NOMO-1 treated with dmso at 0.1 percent for 144 hours (cell line): ENCODE data around the gene PCDH9.
A peak's percentile ranks its signal among the peaks of the same experiment; 100 is the strongest.
"Not testable (repeated sequence)": the region's sequence is repeated elsewhere in the genome, so short reads cannot be mapped to it uniquely, and the experiment has no call there.

Source experiments
- DNase-seq: peaks from one replicate; lab custom pipeline; 2025; ENCODE audit not compliant: unreplicated experiment; lab: John Stamatoyannopoulos, UW

The PCDH9 gene

DNA sequence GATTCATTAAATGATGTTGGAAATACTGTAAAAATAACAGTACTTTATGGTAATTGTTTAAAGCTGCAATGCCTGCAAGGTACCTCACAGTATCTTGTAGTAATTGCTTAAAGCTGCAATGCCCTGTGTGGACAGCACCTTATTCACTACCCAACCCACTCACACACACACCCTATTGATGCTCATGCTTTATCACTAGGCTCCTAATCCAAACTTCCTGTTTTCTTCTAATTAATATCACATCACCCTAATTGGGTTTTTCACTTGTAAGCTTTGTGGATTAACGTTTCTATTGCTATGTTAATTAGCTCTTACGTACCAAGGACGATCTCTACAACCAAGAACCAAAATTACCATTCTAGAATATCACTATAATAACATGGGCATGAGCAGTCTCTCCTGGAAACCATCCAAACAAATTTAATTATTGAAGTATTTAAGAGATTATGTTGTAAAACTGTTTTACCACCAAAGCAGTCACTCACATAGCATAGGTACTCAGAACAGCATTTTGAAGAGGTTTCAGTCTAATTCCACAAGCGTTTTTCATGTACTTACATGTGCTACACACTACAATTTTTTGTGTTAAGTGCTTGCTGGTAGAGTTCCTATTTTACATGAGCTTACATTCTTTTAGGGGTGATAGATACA, 303.8 kb downstream of the PCDH9 start:
- no peak for DNase-seq

DNA sequence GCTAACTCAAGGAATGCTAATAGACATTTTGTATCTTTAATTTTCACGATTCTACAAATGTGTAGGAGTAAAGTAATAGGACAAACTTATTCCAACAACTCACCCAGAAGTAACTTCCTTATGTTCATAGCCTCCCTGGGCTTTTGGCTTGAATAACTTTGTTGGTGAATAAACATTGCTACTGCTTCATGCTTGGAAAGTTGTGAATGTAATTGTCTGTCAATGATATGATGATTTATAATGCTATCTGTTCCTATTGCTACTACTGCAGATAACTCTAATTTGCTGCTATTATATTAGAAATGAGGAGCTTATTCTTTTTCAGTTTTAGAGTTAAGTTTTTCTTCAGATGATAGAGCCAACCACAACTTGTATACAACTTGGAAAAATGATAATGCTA, 307.7 kb downstream of the PCDH9 start:
- no peak for DNase-seq

DNA sequence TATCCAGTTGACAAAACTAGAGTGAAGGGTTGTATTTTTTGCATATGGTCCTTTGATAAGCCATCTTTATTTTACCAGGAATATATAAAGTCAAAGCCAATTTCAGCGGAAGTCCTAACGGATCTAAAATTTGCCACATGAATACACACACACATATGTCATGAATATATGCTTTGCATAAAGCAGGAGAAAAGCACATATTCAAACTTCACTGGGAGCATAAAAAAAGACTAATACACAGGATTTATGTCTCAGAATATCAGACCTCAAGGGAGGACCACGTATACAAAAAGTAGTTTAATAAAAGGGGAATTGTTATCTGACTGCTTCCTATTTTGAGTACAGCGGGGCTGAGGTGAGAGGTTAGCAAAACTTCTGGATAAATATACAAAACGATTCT, 308.7 kb downstream of the PCDH9 start:
- no peak for DNase-seq

DNA sequence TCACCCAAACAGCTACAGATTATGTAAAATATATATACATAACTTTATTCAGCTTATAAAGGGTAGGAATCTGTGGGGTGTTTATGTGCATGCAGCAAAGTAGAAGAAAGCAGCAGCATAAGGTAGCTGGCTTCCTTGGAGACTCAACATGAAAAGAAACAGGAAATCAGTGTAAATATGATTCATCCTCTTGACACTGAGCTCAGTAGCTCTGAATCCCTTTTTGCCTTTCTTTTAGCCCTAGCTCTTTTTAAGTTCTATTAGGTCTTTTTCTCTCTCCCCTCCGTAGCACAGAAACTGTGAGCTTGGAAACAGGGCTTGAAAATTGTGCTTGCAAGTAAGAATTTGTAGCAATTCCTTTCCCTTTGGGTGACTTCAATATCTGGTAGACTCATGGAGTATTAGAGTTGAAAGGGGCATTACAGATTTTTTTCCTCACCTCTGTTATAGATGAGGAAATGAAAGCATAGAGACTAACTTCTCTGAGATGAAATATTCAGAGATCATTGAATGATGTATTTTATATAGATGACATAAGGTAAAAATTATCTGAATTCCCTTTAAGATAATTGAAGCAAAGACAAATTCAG, 314.4 kb downstream of the PCDH9 start:
- no peak for DNase-seq

DNA sequence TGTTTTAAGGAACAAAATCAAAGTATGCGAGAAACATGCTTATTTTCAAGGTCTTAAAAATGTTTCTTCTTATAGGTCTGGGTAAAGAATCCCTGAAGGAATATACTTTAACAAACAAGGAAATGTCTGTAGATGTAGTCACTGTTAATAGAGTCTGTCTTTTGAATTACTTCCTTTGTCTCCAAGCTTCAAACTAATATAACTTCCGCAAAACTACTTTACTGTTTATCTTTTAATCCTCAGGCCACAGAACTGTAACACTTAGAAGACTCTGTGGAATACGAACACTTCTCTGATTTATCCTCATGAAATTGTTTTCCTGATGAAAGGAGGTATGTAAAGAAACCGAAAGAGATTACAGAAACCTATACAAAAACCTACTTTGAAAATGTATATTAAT, 316.0 kb downstream of the PCDH9 start:
- DNase-seq = no peak

DNA sequence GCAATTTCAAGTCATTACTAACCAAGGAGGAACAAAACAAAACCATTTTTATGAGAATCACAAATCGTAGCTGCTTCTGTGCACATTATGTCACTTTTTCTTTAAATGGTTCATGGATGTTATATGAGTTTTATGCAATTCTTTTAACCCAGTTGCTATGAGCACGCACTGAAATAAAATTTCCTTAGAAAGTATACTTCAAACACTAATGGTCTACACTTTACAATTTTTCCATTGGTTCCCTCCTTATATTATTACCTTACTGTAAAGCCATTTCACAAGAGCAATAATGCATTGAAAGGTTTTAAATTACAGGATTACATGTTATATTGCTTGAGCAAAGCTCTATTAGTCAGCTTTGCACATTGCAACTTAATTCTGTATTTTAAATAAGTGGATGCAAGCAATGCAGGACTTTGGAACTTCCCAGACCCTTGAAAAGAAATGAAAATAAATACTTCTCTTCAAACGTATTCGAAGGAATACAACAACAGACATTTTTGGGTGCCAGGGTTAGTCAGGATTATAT, 318.7 kb downstream of the PCDH9 start:
- DNase-seq = no peak

DNA sequence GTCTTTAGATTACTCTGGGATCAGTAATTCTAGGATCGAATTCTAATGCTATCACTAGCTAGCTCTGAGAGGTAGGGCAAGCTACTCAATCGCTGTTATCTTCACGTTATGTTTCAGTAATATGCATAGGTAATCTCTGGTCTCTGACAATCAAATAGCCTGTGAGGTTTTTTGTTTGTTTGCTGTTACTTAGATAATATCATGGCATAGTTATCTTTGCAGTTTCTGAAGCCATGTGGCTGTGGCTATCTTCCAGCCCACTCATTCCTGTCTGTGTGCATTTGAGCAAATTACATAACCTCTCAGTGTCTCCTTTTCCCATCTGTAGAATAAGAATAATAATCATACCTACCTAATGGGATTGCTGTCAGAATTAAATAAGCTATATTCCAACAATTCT, 330.2 kb downstream of the PCDH9 start:
- DNase-seq = no peak

DNA sequence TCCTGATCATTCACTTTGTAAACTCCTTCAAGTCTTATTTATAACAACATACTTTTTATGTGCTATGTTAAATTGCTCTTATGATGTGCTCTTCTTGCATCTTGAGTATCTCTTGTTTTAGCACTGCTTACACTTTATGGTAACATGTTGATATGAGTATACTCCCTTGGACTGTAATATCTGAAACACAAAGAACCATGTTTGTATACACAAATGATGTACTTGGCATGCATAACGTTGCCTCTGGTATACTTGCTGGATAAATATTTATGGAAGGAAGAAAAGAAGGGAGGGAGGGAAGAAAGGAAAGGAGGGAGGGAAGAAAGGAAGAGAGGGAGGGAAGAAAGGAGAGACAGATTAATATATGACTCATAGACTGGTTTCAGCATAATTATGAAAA, 333.2 kb downstream of the PCDH9 start:
- no peak for DNase-seq

DNA sequence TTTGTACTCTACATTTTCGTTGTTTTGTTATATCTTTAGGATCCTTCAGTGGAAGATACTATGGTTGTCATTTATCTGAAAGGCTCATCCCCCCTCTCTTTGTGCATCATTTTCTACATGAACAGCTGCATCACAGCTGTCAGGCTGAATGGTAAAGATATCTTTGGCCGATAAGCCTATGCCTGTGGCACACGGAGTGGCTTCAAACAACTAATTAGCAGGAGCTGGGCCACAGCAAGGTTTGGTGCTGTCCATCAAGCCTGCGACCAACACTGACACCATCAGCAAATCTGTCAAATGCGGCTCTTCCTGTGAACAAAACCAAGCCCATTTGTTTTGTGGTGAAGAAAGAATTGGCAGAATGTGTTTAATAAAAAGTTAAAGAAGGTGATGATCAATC, 334.4 kb downstream of the PCDH9 start:
- DNase-seq = no peak

DNA sequence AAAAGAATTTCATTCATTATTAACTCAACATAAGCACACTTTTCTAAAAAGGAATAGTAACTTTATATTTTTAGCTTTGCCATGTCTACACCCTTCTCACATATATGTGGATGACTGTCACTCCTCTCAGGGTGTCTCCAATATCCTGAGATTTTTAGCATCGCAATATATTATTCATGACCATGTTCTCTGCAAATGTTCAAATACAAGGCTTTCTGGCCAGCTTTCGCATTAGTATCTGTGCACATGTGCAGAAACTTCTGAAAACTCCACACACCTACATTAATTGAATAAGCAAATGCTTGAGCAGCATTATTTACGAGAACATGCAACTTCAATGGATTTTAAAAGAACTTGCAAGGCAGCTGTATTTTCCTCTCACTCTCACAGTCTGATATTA, 334.8 kb downstream of the PCDH9 start:
- no peak for DNase-seq

DNA sequence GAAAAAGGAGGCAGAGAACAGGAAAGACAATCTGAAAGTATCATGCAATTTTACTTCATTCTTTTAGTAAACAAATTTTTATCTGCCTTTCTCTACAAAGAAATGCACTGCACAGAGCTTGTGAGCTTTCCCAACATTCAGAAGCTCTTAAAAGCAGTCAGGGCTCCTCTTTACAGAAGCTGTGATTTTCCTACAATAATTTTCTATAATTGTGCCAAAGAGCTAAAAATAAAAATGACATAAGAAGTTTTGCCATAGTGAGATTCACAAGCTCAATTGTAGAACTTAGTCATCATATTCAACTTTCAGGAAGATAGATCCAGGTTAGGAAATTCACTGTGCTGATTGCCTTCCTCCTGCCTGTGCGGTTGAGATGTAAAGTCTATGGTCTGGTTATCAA, 341.4 kb downstream of the PCDH9 start:
- no peak for DNase-seq

DNA sequence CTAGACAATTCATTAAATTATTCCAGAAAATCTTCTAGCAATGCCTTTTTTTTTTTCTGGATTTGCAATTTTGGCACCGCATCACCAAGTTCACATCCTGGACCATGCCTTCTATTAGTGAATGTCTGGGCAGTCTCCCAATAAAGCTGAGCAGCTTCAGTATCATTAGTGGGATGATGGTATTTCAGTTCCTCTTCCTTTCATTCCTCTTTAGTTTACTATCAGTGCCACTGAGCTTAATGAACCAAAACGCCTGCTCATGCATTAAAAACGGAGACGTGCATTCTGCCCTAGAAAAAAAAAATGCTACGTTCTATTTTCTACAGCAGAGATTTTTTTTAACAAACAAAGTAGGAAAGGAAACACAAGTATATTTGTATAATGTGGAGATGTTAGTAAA, 343.0 kb downstream of the PCDH9 start:
- no peak for DNase-seq

DNA sequence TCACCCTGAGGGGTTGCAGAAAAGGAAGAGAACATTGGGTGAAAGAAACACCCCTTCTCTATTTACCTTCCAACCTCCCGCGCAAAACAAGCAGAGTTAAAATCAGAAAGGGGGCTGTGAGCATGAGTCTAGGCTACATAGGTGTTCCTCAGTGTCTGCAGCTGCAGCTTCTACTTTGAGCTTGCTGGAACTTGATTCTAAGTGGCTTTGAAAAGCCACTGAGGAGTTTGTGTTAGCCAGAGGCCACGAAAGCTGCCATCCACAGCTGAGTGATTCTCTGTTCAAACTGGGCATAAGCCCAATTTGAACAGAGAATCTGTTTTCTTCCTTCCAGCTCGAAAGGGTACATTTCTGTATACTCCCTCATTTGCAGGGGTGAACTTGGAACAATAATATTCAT, 343.9 kb downstream of the PCDH9 start:
- DNase-seq = no peak

DNA sequence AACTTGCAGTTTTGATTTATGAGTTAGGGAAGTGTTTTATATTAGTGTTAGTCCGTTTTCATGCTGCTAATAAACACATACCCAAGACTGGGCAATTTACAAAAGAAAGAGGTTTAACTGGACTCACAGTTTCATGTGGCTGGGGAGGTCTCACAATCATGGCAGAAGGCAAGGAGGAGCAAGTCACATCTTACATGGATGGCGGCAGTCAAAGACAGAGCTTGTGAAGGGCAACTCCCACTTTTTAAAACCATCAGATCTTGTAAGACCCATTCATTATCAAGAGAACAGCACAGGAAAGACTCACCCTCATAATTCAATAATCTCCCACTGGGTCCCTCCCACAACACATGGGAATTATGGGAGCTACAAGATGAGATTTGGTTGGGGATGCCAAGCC, 349.0 kb downstream of the PCDH9 start:
- DNase-seq = not testable (repeated sequence)

DNA sequence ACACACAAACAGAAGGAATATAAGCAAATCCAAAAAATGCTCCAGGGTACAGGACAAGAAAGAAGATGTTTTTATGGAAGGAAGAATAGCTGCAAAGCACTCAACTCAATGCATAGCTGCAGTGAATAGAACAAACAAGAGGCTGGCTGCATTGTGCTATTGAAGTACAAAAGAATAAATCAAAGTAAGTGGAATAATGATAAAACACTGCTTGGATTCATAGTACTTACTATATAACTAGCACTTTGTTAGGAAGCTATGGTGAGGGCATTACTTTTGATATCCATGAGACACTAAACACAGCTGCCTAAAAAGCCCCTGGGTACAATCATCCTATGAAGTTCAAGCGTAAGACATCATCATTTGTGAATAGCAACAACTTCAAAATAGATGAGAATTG, 350.1 kb downstream of the PCDH9 start:
- DNase-seq = no peak

DNA sequence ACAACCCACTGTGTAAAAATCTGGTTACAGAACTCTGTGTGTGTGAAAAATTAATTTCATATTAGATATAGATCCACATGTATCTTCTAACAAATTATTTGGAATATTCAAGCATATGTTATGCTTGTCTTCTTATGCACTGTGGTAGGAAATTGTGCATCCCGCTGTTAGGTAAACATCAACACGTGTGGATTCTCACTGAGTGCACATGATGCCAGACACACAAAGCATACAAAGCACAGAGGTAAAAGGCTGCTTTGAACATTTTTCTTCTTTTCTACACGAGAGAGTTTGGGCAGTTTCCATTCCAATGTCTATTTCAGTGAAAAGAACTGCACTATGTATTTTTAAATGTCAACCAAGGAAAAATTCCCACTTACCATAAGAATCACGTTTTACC, 354.9 kb downstream of the PCDH9 start:
- DNase-seq = no peak

DNA sequence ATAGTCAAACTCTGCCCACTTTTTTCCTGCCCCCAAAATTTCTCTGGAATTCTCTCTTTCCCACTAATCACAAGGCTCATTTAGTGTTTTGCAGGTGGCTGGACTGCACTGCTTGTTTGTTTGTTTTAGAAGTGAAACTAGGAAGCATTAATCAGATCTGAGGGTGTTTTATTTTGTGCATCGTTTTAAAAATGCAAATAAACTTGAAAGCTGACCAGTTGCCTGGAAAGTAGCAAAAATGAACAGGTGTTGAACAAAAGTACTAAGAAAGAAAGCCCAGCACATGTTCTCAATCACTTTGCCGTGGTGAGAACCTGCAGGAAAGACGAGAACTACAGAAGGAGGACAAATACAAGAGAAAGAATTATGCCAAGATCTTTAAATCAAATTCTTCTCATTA, 365.5 kb downstream of the PCDH9 start:
- no peak for DNase-seq

DNA sequence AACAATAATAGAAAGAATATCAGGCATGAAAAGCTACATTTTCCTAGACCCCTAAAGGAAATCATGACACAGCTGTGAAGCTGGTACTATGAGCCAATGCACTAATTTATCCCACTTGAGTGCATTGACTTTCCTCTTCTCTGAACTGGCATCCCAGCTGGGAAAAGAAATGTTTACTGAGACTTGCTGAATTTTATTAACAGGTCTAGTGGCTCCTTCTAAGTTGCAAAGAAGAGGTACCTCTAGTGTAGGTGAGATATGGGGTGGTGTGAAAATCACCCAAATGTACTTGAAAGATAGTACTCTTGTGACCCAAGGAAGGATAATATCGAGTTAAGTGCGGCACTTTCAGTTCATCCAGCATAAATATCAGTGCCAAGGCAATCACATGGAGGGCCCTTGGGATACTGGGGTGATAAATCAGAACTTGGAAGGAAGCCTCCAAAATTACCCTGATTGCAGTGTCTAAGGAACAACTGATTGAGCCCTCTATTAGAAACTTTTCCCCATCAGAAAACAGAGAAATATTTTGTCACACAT, 369.2 kb downstream of the PCDH9 start:
- no peak for DNase-seq

DNA sequence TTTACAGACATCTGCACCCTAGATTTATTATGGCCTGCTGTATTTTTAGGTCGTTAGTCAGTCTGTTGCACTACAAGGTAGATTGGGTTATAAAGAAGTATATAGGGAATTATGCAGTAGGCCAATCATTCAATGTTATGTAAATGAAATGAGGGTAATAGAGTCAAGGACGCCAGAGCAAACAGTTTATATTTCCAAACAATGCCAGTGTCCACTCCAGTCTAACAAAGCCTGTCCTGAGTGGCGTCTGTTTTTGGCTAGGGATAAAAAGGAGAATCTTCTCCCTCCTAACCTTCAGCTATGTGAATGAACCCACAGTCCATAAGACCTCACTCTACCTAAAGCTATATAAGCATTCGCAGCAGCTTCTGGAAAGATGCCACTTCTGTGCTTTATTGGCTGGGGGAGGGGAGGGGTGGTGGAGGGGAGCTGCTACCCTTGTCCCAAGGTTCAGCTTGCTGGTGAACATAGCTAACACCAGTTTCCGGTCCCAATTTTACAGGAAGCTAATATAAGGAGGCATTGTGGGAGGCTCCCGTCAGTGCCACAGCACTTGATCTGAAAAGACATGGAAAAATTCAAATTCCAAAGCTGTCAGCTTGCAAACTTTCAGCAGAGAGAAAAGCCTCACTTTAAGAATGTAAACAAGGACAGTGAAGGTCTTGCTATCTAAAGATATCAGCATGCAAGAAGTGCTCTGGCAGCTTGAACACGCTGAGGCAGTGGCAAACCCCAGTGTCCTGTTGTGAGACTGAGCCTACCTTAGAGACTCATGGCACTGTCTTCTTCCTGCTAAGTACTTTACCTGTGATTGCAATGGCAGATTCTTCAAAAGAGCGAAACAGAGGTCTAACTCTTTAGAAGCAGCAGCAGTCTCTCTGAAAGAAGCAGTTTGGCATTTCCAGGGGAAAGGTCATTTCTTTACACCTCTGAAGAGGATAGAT, 369.9 kb downstream of the PCDH9 start:
- no peak for DNase-seq

DNA sequence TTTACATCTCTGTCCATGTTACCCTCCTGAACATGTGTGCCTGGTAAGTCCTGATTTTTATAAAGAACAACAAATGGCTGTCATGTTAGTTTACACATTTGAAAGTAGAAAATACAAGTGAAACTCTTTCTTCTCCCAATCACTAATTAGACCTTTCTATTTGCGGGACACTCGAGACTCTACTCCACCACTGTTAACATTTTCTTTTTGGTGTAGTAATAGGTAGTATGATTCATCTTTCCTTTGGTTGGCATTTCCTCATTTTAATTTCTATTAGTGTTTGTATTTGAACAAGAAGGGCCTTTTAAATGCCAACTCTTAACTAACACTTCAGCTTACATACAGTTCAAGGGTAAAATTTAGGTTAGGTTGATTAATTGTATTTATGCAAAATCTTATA, 371.1 kb downstream of the PCDH9 start:
- DNase-seq = peak; percentile 57

DNA sequence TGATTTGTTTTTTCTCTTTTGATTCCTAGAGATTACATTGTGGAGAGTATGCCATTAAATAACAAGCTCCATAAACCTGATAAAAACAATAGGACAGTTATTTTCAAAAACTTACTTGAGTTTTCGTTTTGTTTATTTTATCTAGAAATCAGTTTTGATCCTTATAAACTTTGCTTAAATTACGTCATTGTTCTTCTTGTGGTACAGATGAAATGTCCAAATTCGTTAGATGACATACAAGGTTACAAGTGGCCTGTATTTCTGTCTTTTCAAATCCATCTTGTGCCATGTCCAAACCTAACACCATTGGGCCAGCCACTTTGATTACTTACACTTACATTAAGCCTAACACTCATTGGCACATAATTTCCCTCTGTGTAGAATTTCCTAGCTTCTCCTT, 372.0 kb downstream of the PCDH9 start:
- DNase-seq = no peak

DNA sequence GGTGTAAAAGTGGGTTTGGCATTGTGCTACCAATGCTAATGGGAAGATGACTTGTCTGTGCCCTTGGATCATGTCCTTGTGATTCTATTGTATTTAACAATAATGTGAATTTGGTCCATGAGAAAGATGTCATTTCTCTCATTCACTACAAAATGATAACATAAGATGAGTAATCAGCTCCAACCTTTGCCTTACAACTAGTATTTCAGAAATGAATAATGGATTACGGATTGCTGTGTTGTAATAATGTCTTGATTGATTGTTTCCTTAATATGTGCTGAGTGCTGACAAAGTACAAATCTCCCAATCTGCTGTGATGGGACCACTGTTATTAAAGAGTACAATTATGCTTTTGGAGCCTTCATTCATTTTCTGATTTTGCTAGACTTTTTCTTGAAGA, 375.0 kb downstream of the PCDH9 start:
- no peak for DNase-seq
